MM.1S (cell line): ENCODE data around the gene BBC3.

Experiments
- EZH2 ChIP-seq: fragments of 300-600 bp; sonication (generic); optimal IDR thresholded peaks from 2 replicates; pipeline ENCODE3; 2017; ENCODE audit warnings: low read depth, mild to moderate bottlenecking, antibody characterized with exemption, low read length, mixed read lengths
- EZH2phosphoT487 ChIP-seq: fragments of 300-600 bp; sonication (generic); IDR thresholded peaks from 2 replicates; pipeline ENCODE4 v1.6.1; 2018; ENCODE audit warnings: antibody characterized with exemption, low read length
- TF ChIP-seq, protein P1 (sequence below): fragments of 300-600 bp; sonication (generic); IDR thresholded peaks from 2 replicates; pipeline ENCODE4 v1.5.1; 2016; ENCODE audit warnings: antibody characterized with exemption, low read length, mixed read lengths

DNA sequence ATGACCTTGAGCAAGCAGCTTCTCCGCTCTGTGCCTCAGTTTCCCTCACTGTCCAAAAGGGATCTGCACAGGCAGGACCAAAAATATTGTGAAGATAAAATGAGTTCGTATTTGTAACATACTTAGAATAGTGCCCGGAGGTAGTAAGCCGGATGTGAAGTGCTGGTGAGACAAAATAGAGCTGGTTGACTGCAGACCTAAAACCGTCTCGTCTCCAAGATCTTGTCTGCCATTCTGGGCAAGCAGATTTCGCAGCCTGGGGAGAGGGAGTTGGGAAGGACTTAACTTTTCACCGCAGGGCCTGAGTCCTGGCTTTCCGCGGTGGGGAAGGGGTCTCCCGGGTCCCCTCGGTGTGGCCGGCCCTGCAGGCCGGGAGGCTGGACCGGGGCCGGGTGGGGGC lies 8.2 kb upstream of the BBC3 start:
- TF ChIP-seq, protein P1, sequence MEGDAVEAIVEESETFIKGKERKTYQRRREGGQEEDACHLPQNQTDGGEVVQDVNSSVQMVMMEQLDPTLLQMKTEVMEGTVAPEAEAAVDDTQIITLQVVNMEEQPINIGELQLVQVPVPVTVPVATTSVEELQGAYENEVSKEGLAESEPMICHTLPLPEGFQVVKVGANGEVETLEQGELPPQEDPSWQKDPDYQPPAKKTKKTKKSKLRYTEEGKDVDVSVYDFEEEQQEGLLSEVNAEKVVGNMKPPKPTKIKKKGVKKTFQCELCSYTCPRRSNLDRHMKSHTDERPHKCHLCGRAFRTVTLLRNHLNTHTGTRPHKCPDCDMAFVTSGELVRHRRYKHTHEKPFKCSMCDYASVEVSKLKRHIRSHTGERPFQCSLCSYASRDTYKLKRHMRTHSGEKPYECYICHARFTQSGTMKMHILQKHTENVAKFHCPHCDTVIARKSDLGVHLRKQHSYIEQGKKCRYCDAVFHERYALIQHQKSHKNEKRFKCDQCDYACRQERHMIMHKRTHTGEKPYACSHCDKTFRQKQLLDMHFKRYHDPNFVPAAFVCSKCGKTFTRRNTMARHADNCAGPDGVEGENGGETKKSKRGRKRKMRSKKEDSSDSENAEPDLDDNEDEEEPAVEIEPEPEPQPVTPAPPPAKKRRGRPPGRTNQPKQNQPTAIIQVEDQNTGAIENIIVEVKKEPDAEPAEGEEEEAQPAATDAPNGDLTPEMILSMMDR, result no peak
- TF ChIP-seq EZH2 (no peak), EZH2phosphoT487 (no peak)
